WERI-Rb-1 (cell line): Measurements from ENCODE around the gene NPRL2.

Source experiments
- DNase-seq: peaks from one replicate; pipeline ENCODE4 v3.0.0-alpha.2; 2020
- H3K27ac ChIP-seq: fragments of 250-450 bp; sonication (Bioruptor Pico); 2 replicates; pipeline ENCODE4 v1.5.1; 2020; ENCODE audit warnings: mild to moderate bottlenecking, moderate library complexity
- H3K27me3 ChIP-seq: fragments of 250-450 bp; sonication (Bioruptor Pico); 2 replicates; pipeline ENCODE4 v1.5.1; 2021; ENCODE audit warnings: mild to moderate bottlenecking, low read depth, moderate library complexity; ENCODE audit not compliant: insufficient read depth, severe bottlenecking
- H3K36me3 ChIP-seq: fragments of 250-450 bp; sonication (Bioruptor Pico); 2 replicates; pipeline ENCODE4 v1.5.1; 2020; ENCODE audit warnings: mild to moderate bottlenecking, moderate library complexity
- H3K4me3 ChIP-seq: 2 replicates; pipeline ENCODE4 v1.5.1; 2011; ENCODE audit warnings: low read depth, mild to moderate bottlenecking, control low read depth, low read length
- H3K9me3 ChIP-seq: fragments of 250-450 bp; sonication (Bioruptor Pico); 2 replicates; pipeline ENCODE4 v1.5.1; 2021; ENCODE audit warnings: mild to moderate bottlenecking, moderate library complexity; ENCODE audit not compliant: severe bottlenecking
- CTCF ChIP-seq: IDR thresholded peaks from 2 replicates; pipeline ENCODE4 v1.5.1; 2011; ENCODE audit warnings: low read depth, mild to moderate bottlenecking, control low read depth, inconsistent platforms, low read length

NPRL2 gene

GRCh38 chr3:50323614-50324199 lies 26.9 kb downstream of the NPRL2 start:
- no peaks in the 10 kb centered on the region for H3K9me3 ChIP-seq
- no peaks in the 10 kb centered on the region for H3K27me3 ChIP-seq
- H3K36me3 ChIP-seq: peaks cover 41% of the 10 kb centered on the region
- no peak overlapping the region for H3K4me3 ChIP-seq
- DNase-seq: no peak
- TF ChIP-seq CTCF: no peak
- no peak overlapping the region for H3K27ac ChIP-seq

GRCh38 chr3:50323092-50323600 lies 27.4 kb downstream of the NPRL2 start:
- peaks cover 46% of the 10 kb centered on the region for H3K36me3 ChIP-seq
- H3K27ac ChIP-seq: no peak overlapping the region
- no peak for TF ChIP-seq CTCF
- DNase-seq: no peak
- no peaks in the 10 kb centered on the region for H3K9me3 ChIP-seq
- H3K4me3 ChIP-seq: no peak overlapping the region
- H3K27me3 ChIP-seq: no peaks in the 10 kb centered on the region

- DNase-seq: no peak
- TF ChIP-seq CTCF: no peak
- peak within 1 kb of the TSS; percentile 100 for H3K27ac ChIP-seq
These were observed 28.0 kb downstream of the NPRL2 start, which contains the start of gene HYAL2 for GRCh38 chr3:50322386-50323091. Gene HYAL2 (minus strand): TSS chr3:50322745. CDS start chr3:50320489, 2,256 bp downstream.

GRCh38 chr3:50322115-50322385 lies 28.5 kb downstream of the NPRL2 start:
- no peaks in the 10 kb centered on the region for H3K9me3 ChIP-seq
- peaks cover 52% of the 10 kb centered on the region for H3K36me3 ChIP-seq
- H3K27ac ChIP-seq: peak overlapping the region; percentile 100
- TF ChIP-seq CTCF: no peak
- peak overlapping the region; percentile 74 for H3K4me3 ChIP-seq
- no peaks in the 10 kb centered on the region for H3K27me3 ChIP-seq
- no peak for DNase-seq

More at GRCh38 chr3:50322386-50323091, 28.0 kb downstream of the NPRL2 start, which contains the start of gene HYAL2:
- peak within 1 kb of the TSS; percentile 74 for H3K4me3 ChIP-seq
- no peaks in the 10 kb centered on the region for H3K27me3 ChIP-seq
- H3K36me3 ChIP-seq: peaks cover 48% of the 10 kb centered on the region
- no peaks in the 10 kb centered on the region for H3K9me3 ChIP-seq

- Histone ChIP-seq H3K27ac (peak overlapping the region; percentile 100), H3K4me3 (peak overlapping the region; percentile 74), H3K9me3 (no peaks in the 10 kb centered on the region), H3K27me3 (no peaks in the 10 kb centered on the region), H3K36me3 (peaks cover 55% of the 10 kb centered on the region)
- DNase-seq: peak; percentile 92
- peak; percentile 78 for TF ChIP-seq CTCF
These were observed 29.1 kb downstream of the NPRL2 start for GRCh38 chr3:50321336-50322114.
